Tibial artery (tissue), 4 donors: Measurements from ENCODE around the gene ACTL7A.

ENCODE experiments used
- DNase-seq, 2 donors: peaks; one replicate each; pipeline ENCODE4 v3.0.0-alpha.2; 2019
- H3K27ac ChIP-seq, 2 donors: fragments of 200-600 bp; sonication (generic) in 1 of 2; 1 replicate in 1 of 2; 2 replicates in 1 of 2; pipeline ENCODE4 v1.5.1; 2018 to 2019; ENCODE audit warnings: mild to moderate bottlenecking in 1 of 2
- H3K27me3 ChIP-seq, 2 donors: fragments of 200-600 bp; sonication (generic) in 1 of 2; one replicate each; pipeline versions ENCODE4 v1.5.1 to v1.6.0; 2016 to 2019
- H3K36me3 ChIP-seq, 3 donors: fragments of 200-600 bp; sonication (generic) in 2 of 3; one replicate each; pipeline ENCODE4 v1.5.1; 2016 to 2019; ENCODE audit warnings: mild to moderate bottlenecking in 2 of 3
- H3K4me1 ChIP-seq, 4 donors: fragments of 200-600 bp; sonication (generic) in 2 of 4; 1 replicate in 3 of 4; 2 replicates in 1 of 4; pipeline ENCODE4 v1.5.1; 2016 to 2019
- H3K4me3 ChIP-seq, 2 donors: fragments of 200-600 bp; sonication (generic) in 1 of 2; 1 replicate in 1 of 2; 2 replicates in 1 of 2; pipeline ENCODE4 v1.5.1; 2018 to 2019; ENCODE audit warnings: mild to moderate bottlenecking in 2 of 2
- H3K9me3 ChIP-seq, 3 donors: fragments of 200-600 bp; sonication (generic) in 1 of 3; one replicate each; pipeline ENCODE4 v1.5.1; 2016 to 2019
- intact Hi-C: fragments of 100-400 bp; cut with DNase I; formaldehyde crosslinking; loops from one replicate; pipeline ENCODE4 v1.15.0; 2023; ENCODE audit warnings: low total_unique reads
- TF ChIP-seq, protein P1 (sequence below), 2 experiments: fragments of 200-600 bp in 1 of 2; fragments of 450-650 bp in 1 of 2; IDR thresholded peaks; one replicate each; pipeline ENCODE4 v1.5.1; 2017 to 2019; ENCODE audit warnings: antibody characterized with exemption in 2 of 2, mild to moderate bottlenecking in 1 of 2, moderate library complexity in 1 of 2

ACTL7A gene

DNA sequence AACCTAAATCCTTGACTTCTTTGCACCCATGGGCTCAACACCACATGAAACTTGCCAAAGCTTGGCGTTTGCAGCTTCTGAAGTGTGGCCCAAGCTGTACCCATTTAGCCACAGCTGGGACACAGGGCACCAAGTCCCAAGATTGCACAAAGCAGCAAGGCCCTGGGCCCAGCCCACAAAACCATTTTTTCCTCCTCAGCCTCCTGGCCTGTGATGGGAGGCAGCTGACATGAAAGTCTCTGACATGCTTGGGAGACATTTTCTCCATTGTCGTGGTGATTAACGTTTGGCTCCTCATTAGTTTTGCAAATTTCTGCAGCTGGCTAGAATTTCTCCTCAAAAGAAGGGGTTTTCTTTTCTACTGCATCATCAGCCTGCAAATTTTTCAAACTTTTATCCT lies 38.2 kb upstream of the ACTL7A start:
- intact Hi-C loops = no loop called here

DNA sequence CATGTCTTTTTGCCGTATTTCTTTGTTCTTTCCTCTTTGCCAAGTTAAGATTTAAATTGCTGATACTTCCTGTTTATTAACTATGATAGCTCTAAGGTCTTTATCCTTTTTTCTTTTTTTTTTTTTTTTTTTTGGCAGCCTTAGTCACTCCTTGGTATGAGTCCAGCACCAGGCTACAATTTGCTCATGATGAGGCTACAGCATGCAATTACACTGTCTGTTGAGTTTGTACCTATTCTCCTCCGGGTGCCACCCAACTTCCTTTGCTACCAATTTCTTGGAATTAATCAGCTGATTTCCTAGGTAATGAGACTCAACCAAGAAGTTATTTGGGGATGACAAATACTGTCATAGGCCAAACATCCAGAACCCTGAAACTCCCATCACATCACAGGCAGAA lies 31.8 kb upstream of the ACTL7A start:
- no peak overlapping the region for H3K4me3 ChIP-seq
- H3K9me3 ChIP-seq = no peaks in the 10 kb centered on the region
- TF ChIP-seq, protein P1, sequence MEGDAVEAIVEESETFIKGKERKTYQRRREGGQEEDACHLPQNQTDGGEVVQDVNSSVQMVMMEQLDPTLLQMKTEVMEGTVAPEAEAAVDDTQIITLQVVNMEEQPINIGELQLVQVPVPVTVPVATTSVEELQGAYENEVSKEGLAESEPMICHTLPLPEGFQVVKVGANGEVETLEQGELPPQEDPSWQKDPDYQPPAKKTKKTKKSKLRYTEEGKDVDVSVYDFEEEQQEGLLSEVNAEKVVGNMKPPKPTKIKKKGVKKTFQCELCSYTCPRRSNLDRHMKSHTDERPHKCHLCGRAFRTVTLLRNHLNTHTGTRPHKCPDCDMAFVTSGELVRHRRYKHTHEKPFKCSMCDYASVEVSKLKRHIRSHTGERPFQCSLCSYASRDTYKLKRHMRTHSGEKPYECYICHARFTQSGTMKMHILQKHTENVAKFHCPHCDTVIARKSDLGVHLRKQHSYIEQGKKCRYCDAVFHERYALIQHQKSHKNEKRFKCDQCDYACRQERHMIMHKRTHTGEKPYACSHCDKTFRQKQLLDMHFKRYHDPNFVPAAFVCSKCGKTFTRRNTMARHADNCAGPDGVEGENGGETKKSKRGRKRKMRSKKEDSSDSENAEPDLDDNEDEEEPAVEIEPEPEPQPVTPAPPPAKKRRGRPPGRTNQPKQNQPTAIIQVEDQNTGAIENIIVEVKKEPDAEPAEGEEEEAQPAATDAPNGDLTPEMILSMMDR (IDR thresholded peaks at IDR 0.05) = no peak
- H3K27ac ChIP-seq = no peak overlapping the region
- no peaks in the 10 kb centered on the region for H3K27me3 ChIP-seq
- H3K36me3 ChIP-seq = no peaks in the 10 kb centered on the region
- H3K4me1 ChIP-seq = no peaks in the 10 kb centered on the region
- intact Hi-C loops = no loop called here
- DNase-seq = no peak

More for the DNA sequence above, 38.2 kb upstream of the ACTL7A start:
- TF ChIP-seq, protein P1 (IDR thresholded peaks at IDR 0.05) = no peak
- H3K4me3 ChIP-seq = no peak overlapping the region
- no peak for DNase-seq
- H3K9me3 ChIP-seq = peaks cover 0 to 11% (median 0%) of the 10 kb centered on the region in 3 donors
- no peaks in the 10 kb centered on the region for H3K36me3 ChIP-seq
- H3K27me3 ChIP-seq = no peaks in the 10 kb centered on the region
- H3K4me1 ChIP-seq = no peaks in the 10 kb centered on the region
- H3K27ac ChIP-seq = no peak overlapping the region

DNA sequence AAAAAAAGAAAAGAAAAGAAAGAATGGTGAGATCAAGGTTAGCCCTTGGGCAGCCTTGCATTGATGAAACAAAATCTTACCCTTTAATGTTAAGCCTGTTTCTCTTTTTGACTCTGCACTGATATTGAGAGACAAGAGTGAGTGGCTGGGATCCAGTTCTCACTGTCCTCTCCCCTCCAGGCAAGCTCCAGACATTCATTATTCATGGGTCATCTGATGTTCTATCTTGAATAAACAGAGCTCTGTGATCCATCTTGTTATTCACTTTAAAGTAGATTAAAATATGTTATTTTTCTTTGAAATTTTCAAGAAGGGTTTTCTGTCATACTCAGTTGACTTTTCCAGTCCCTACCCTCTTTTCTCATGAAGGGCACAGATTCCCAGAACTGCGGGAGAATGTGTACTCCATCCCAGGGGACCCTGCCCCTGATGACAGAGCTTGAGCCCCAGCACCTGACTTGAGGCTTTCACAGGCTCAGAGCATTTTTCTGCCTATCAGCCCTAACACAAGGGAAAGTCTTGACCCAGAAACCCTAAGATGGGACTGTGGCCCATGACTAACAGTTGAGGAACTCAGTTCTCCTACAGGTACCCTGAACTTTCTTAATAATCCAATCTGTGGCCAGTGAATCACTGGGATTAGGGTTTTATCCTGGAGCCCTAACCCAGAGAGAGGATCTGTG lies 30.4 kb upstream of the ACTL7A start:
- H3K27me3 ChIP-seq = no peaks in the 10 kb centered on the region
- intact Hi-C loops = no loop called here
- no peak for DNase-seq
- H3K36me3 ChIP-seq = no peaks in the 10 kb centered on the region
- no peak overlapping the region for H3K4me3 ChIP-seq
- H3K27ac ChIP-seq = no peak overlapping the region
- TF ChIP-seq, protein P1 (IDR thresholded peaks at IDR 0.05) = no peak
- H3K4me1 ChIP-seq = no peaks in the 10 kb centered on the region
- H3K9me3 ChIP-seq = no peaks in the 10 kb centered on the region

DNA sequence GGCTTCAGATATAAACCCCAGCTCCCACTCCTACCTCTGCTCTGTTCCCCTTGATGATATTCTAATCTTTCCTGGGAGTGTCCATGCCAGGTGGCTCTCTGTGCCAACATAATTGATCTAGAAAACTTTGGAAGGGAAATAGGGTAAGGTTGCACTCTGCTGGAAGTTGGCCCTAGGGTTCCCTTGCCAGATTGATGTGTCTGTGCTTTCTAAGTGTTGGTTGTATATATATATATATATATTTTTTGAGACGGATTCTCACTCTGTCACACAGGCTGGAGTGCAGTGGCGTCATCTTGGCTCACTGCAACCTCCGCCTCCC lies 29.9 kb upstream of the ACTL7A start:
- H3K36me3 ChIP-seq = no peaks in the 10 kb centered on the region
- no peaks in the 10 kb centered on the region for H3K9me3 ChIP-seq
- TF ChIP-seq, protein P1 (IDR thresholded peaks at IDR 0.05) = no peak
- no peaks in the 10 kb centered on the region for H3K27me3 ChIP-seq
- no peaks in the 10 kb centered on the region for H3K4me1 ChIP-seq
- no peak overlapping the region for H3K27ac ChIP-seq
- intact Hi-C loops = no loop called here
- no peak overlapping the region for H3K4me3 ChIP-seq
- no peak for DNase-seq

DNA sequence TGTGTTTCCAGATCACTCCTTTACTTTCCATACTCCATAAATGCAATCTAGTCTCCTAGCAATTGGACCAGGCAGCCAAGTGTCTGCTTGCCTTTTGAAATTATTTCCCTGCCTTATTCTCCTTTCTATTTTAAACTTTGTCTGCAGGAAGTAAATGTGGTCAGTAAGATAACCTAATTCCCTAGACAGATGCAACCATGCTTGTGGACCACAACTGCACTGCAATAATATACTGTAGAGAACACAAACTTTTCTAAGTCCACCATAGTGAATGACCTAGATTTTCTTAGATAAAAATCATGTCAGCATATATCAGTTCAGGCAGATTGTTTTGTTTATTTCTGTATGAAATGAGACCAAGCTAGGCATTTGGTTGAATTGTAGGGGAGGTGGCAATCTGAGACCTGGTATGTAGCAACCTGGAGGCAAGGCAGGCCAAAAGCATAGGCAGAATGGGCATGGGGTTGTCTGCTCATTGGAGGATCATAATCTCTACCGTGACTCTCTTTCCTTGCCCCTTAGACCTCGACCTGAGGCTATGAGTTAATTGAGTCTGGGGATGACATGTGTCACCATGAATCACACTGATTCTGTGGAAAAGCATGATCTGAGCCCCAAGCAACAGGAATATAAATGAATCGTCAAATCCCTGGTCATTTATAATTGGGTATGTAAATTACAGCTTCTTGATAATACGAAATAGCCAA lies 27.0 kb upstream of the ACTL7A start:
- TF ChIP-seq, protein P1 (IDR thresholded peaks at IDR 0.05) = no peak
- no peaks in the 10 kb centered on the region for H3K4me1 ChIP-seq
- H3K36me3 ChIP-seq = no peaks in the 10 kb centered on the region
- no peak for DNase-seq
- intact Hi-C loops = no loop called here
- no peaks in the 10 kb centered on the region for H3K9me3 ChIP-seq
- H3K27me3 ChIP-seq = no peaks in the 10 kb centered on the region
- no peak overlapping the region for H3K4me3 ChIP-seq
- H3K27ac ChIP-seq = no peak overlapping the region
